ENCODE results near the gene FAM153A.
"Not testable (repeated sequence)": the region's sequence is repeated elsewhere in the genome, so short reads cannot be mapped to it uniquely, and the experiment has no call there.

DNA sequence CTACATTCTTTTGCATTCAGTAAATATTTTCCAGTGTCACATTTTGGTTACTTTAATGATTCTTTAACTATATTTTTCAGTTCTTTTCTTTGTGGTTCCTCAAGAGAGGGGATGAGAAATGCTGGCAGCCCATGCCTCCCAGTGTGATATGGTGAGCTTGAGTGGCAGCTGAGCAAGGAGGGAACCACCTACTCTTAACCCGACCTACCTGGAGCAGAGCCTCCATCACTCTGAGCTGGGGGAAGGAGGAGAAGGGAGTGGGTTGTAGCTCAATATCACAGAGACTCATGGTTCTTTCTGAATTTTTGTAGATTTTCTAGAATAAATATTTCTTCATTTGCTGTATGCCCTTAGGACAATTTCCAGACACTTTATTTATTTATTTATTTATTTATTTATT is 37.0 kb upstream of the FAM153A start:
- not testable (repeated sequence) for TF ChIP-seq POLR2A (IDR thresholded peaks at IDR 0.05; ENCODE audit: low read depth, low read length); SPI1 (IDR thresholded peaks at IDR 0.05; ENCODE audit: low read depth, low read length); POLR2AphosphoS5 (IDR thresholded peaks at IDR 0.05; ENCODE audit: low read depth, low read length); PAX5 (IDR thresholded peaks at IDR 0.05; ENCODE audit: insufficient read depth, low read length, severe bottlenecking); TAF1 (IDR thresholded peaks at IDR 0.05; ENCODE audit: low read depth, low read length); POU2F2 (IDR thresholded peaks at IDR 0.05; ENCODE audit: low read depth, low read length)

All from GM12891 (cell line).